Loucy (cell line): ENCODE measurements around the gene SLC34A3.

Experiments used
- H2AFZ ChIP-seq: fragments of 200-600 bp; sonication (generic); 2 replicates; pipeline ENCODE4 v1.6.0; 2016; ENCODE audit warnings: antibody characterized with exemption, mild to moderate bottlenecking, low read length, moderate library complexity
- H3F3A ChIP-seq: fragments of 200-600 bp; 2 replicates; pipeline ENCODE4 v1.6.0; 2016; ENCODE audit warnings: antibody characterized with exemption, low read depth, mild to moderate bottlenecking
- H3K27me3 ChIP-seq: fragments of 200-600 bp; sonication (generic); 2 replicates; pipeline ENCODE4 v1.6.1; 2014; ENCODE audit warnings: low read length, mild to moderate bottlenecking; ENCODE audit not compliant: insufficient read depth, poor library complexity, severe bottlenecking
- H3K36me3 ChIP-seq: fragments of 200-600 bp; sonication (generic); 2 replicates; pipeline ENCODE4 v1.6.1; 2016; ENCODE audit warnings: low read length; ENCODE audit not compliant: insufficient read depth
- H3K4me1 ChIP-seq: fragments of 200-600 bp; sonication (generic); 2 replicates; pipeline ENCODE4 v1.5.1; 2014; ENCODE audit warnings: low read length, mild to moderate bottlenecking; ENCODE audit not compliant: insufficient read depth, poor library complexity, severe bottlenecking
- H3K4me2 ChIP-seq: fragments of 200-600 bp; sonication (generic); 2 replicates; pipeline ENCODE4 v1.6.0; 2014; ENCODE audit warnings: antibody characterized with exemption, low read length, low read depth, mild to moderate bottlenecking; ENCODE audit not compliant: poor library complexity, severe bottlenecking
- H3K4me3 ChIP-seq: fragments of 200-600 bp; sonication (generic); 2 replicates; pipeline ENCODE4 v1.5.1; 2014; ENCODE audit warnings: low read length, mild to moderate bottlenecking, mixed read lengths; ENCODE audit not compliant: poor library complexity, severe bottlenecking
- H3K79me2 ChIP-seq: fragments of 200-600 bp; sonication (generic); 2 replicates; pipeline ENCODE4 v1.6.1; 2014; ENCODE audit warnings: low read length; ENCODE audit not compliant: insufficient read depth
- H3K9ac ChIP-seq: fragments of 200-600 bp; sonication (generic); 2 replicates; pipeline ENCODE4 v1.6.0; 2014; ENCODE audit warnings: mild to moderate bottlenecking, low read depth, low read length, moderate library complexity; ENCODE audit not compliant: poor library complexity, severe bottlenecking
- H3K9me2 ChIP-seq: fragments of 200-600 bp; sonication (generic); replicated peaks from 2 replicates; pipeline ENCODE4 v1.6.1; 2016; ENCODE audit warnings: low read depth, low read length, mixed read lengths
- H3K9me3 ChIP-seq: fragments of 200-600 bp; sonication (generic); 2 replicates; pipeline ENCODE4 v1.6.1; 2014; ENCODE audit warnings: mild to moderate bottlenecking, antibody characterized with exemption, low read length, low read depth; ENCODE audit not compliant: insufficient read depth
- H4K20me1 ChIP-seq: fragments of 200-600 bp; sonication (generic); 2 replicates; pipeline ENCODE4 v1.6.0; 2014; ENCODE audit warnings: antibody characterized with exemption, low read length, mild to moderate bottlenecking; ENCODE audit not compliant: insufficient read depth, poor library complexity, severe bottlenecking
- CTCF ChIP-seq: fragments of 200-600 bp; sonication (generic); conservative IDR thresholded peaks from 2 replicates; pipeline ENCODE4 v1.5.1; 2014; ENCODE audit warnings: mild to moderate bottlenecking, antibody characterized with exemption, low read length
- EZH2phosphoT487 ChIP-seq: fragments of 200-600 bp; IDR thresholded peaks from 2 replicates; pipeline ENCODE4 v1.6.1; 2018; ENCODE audit warnings: antibody characterized with exemption, mild to moderate bottlenecking, moderate library complexity, borderline replicate concordance

Gene SLC34A3

GRCh38 chr9:137271696-137272076, 41.0 kb downstream of the SLC34A3 start:
- Histone ChIP-seq H3K36me3 (no peaks in the 10 kb centered on the region; the same call in 1 of the 2 replicates), H4K20me1 (peaks cover 3% of the 10 kb centered on the region), H3K4me1 (peaks cover 9% of the 10 kb centered on the region), H3K9me3 (no peaks in the 10 kb centered on the region), H3K9me2 (no peaks in the 10 kb centered on the region), H3K4me2 (no peak overlapping the region), H2AFZ (no peak overlapping the region), H3K9ac (no peak overlapping the region), H3K79me2 (no peaks in the 10 kb centered on the region), H3F3A (no peaks in the 10 kb centered on the region), H3K27me3 (no peaks in the 10 kb centered on the region), H3K4me3 (no peak overlapping the region)
- TF ChIP-seq EZH2phosphoT487 (no peak), CTCF (no peak)

- no peak overlapping the region for H3K4me2 ChIP-seq
- no peaks in the 10 kb centered on the region for H3K27me3 ChIP-seq
- H3K4me1 ChIP-seq, result peaks cover 9% of the 10 kb centered on the region
- no peak overlapping the region for H2AFZ ChIP-seq
- no peaks in the 10 kb centered on the region for H3F3A ChIP-seq
- H3K36me3 ChIP-seq, result no peaks in the 10 kb centered on the region; the same call in 1 of the 2 replicates
- no peaks in the 10 kb centered on the region for H3K79me2 ChIP-seq
- no peak overlapping the region for H3K4me3 ChIP-seq
- H4K20me1 ChIP-seq, result peaks cover 3% of the 10 kb centered on the region
- TF ChIP-seq CTCF (no peak; the same call in 1 of the 2 replicates), EZH2phosphoT487 (no peak)
- no peaks in the 10 kb centered on the region for H3K9me2 ChIP-seq
- H3K9me3 ChIP-seq, result no peaks in the 10 kb centered on the region
- H3K9ac ChIP-seq, result no peak overlapping the region
These were observed 41.8 kb downstream of the SLC34A3 start for GRCh38 chr9:137272241-137273094.

GRCh38 chr9:137273095-137273490, 42.4 kb downstream of the SLC34A3 start:
- TF ChIP-seq EZH2phosphoT487 (no peak), CTCF (no peak)
- Histone ChIP-seq H3K4me2 (no peak overlapping the region), H3K4me3 (no peak overlapping the region), H3F3A (no peaks in the 10 kb centered on the region), H3K9me2 (no peaks in the 10 kb centered on the region), H3K79me2 (no peaks in the 10 kb centered on the region), H2AFZ (no peak overlapping the region), H3K36me3 (no peaks in the 10 kb centered on the region; the same call in 1 of the 2 replicates), H3K27me3 (no peaks in the 10 kb centered on the region), H3K9me3 (no peaks in the 10 kb centered on the region), H3K4me1 (peaks cover 4% of the 10 kb centered on the region), H4K20me1 (peaks cover 3% of the 10 kb centered on the region), H3K9ac (no peak overlapping the region)
